GM19467 (cell line): ENCODE results near the gene CLPTM1L.
"Not testable (repeated sequence)": the region's sequence is repeated elsewhere in the genome, so short reads cannot be mapped to it uniquely, and the experiment has no call there.

Source experiments
- ATAC-seq: cut with Tn5 transposase; IDR thresholded peaks from one replicate; pipeline ENCODE4 v1.9.1; 2021; ENCODE audit warnings: mild to moderate bottlenecking, moderate library complexity; ENCODE audit not compliant: unreplicated experiment

The CLPTM1L gene

GRCh38 chr5:1328237-1329110 lies 16.4 kb downstream of the CLPTM1L start:
- ATAC-seq, result not testable (repeated sequence)

- ATAC-seq, result not testable (repeated sequence)
Measured at GRCh38 chr5:1326901-1327756, 17.8 kb downstream of the CLPTM1L start.

- not testable (repeated sequence) for ATAC-seq
Measured at GRCh38 chr5:1326532-1326875, 18.4 kb downstream of the CLPTM1L start.

- ATAC-seq, result no peak
Measured at GRCh38 chr5:1325870-1326531, 18.9 kb downstream of the CLPTM1L start.

- no peak for ATAC-seq
Measured at GRCh38 chr5:1325191-1325741, 19.6 kb downstream of the CLPTM1L start.

- ATAC-seq, result no peak
Measured at GRCh38 chr5:1324719-1325190, 20.1 kb downstream of the CLPTM1L start.

GRCh38 chr5:1324301-1324700 lies 20.6 kb downstream of the CLPTM1L start:
- no peak for ATAC-seq

GRCh38 chr5:1323803-1324173 lies 21.1 kb downstream of the CLPTM1L start:
- no peak for ATAC-seq

- ATAC-seq, result no peak
Measured at GRCh38 chr5:1322955-1323802, 21.7 kb downstream of the CLPTM1L start.

- ATAC-seq, result no peak
Measured at GRCh38 chr5:1322036-1322900, 22.6 kb downstream of the CLPTM1L start.

GRCh38 chr5:1321576-1321975 lies 23.3 kb downstream of the CLPTM1L start:
- no peak for ATAC-seq

- ATAC-seq, result no peak
Measured at GRCh38 chr5:1320436-1321344, 24.2 kb downstream of the CLPTM1L start.

- no peak for ATAC-seq
Measured at GRCh38 chr5:1319436-1320256, 25.3 kb downstream of the CLPTM1L start.

GRCh38 chr5:1318659-1319251 lies 26.1 kb downstream of the CLPTM1L start:
- no peak for ATAC-seq

GRCh38 chr5:1317921-1318565 lies 26.9 kb downstream of the CLPTM1L start:
- no peak for ATAC-seq

- ATAC-seq, result no peak
Measured at GRCh38 chr5:1316588-1317340, 28.1 kb downstream of the CLPTM1L start.
